Peyer's patch (tissue), 4 donors: ENCODE measurements around the gene ARID1B. TPM values are rescaled to one million over a fixed set of nuclear protein-coding genes. Genes with fewer than 3 reads are reported as not detected.

Experiments
- DNase-seq, 3 donors: peaks; one replicate each; pipeline ENCODE4 v3.0.0-alpha.2; 2017 to 2019
- H3K27ac ChIP-seq, 4 donors: fragments of 200-600 bp; sonication (generic); one replicate each; pipeline ENCODE4 v1.5.1; 2016 to 2019
- H3K27me3 ChIP-seq, 2 donors: fragments of 200-600 bp; sonication (generic); one replicate each; pipeline ENCODE4 v1.5.1; 2019
- H3K36me3 ChIP-seq, 3 donors: fragments of 200-600 bp; sonication (generic); one replicate each; pipeline ENCODE4 v1.5.1; 2016 to 2019
- H3K4me1 ChIP-seq, 4 donors: fragments of 200-600 bp; sonication (generic); one replicate each; pipeline ENCODE4 v1.5.1; 2016 to 2019
- H3K4me3 ChIP-seq, 4 donors: fragments of 200-600 bp; sonication (generic); 1 replicate in 3 of 4; 2 replicates in 1 of 4; pipeline ENCODE4 v1.5.1; 2016 to 2019; ENCODE audit warnings: mild to moderate bottlenecking in 1 of 4
- H3K9me3 ChIP-seq, 4 donors: fragments of 200-600 bp; sonication (generic); one replicate each; pipeline ENCODE4 v1.5.1; 2016 to 2019; ENCODE audit warnings: mild to moderate bottlenecking in 1 of 4
- POLR2A ChIP-seq, 2 donors: fragments of 450-650 bp; IDR thresholded peaks; one replicate each; pipeline ENCODE4 v1.5.1; 2017; ENCODE audit warnings: antibody characterized with exemption in 2 of 2, mild to moderate bottlenecking in 2 of 2, moderate library complexity in 2 of 2
- total RNA-seq, 4 donors: library from RNA; depleted of rRNA; stranded (reverse); fragments of >200 nt; gene quantifications; one replicate each; pipeline ENCODE4 v1.1.0, GENCODE V29; 2016
- TF ChIP-seq, protein P1 (sequence below), 6 experiments: fragments of 450-650 bp in 4 of 6; fragments of 200-600 bp in 2 of 6; sonication (generic) in 1 of 6; IDR thresholded peaks; one replicate each; pipeline ENCODE4 v1.5.1; 2017 to 2019; ENCODE audit warnings: antibody characterized with exemption in 6 of 6, mild to moderate bottlenecking in 3 of 6, moderate library complexity in 1 of 6

ARID1B gene
- total RNA-seq, 4 donors from 2014 or later, result 117 to 174 (median 149) TPM

- H3K4me3 ChIP-seq, result no peak overlapping the region
- no peaks in the 10 kb centered on the region for H3K9me3 ChIP-seq
- H3K27ac ChIP-seq, result no peak overlapping the region
- H3K27me3 ChIP-seq, result no peaks in the 10 kb centered on the region
- H3K4me1 ChIP-seq, result peaks cover 0 to 25% (median 6%) of the 10 kb centered on the region in 4 donors
- TF ChIP-seq, protein P1, sequence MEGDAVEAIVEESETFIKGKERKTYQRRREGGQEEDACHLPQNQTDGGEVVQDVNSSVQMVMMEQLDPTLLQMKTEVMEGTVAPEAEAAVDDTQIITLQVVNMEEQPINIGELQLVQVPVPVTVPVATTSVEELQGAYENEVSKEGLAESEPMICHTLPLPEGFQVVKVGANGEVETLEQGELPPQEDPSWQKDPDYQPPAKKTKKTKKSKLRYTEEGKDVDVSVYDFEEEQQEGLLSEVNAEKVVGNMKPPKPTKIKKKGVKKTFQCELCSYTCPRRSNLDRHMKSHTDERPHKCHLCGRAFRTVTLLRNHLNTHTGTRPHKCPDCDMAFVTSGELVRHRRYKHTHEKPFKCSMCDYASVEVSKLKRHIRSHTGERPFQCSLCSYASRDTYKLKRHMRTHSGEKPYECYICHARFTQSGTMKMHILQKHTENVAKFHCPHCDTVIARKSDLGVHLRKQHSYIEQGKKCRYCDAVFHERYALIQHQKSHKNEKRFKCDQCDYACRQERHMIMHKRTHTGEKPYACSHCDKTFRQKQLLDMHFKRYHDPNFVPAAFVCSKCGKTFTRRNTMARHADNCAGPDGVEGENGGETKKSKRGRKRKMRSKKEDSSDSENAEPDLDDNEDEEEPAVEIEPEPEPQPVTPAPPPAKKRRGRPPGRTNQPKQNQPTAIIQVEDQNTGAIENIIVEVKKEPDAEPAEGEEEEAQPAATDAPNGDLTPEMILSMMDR (IDR thresholded peaks at IDR 0.05), result no peak
- TF ChIP-seq POLR2A (IDR thresholded peaks at IDR 0.05), result no peak
- DNase-seq, result no peak
- peaks cover 0 to 4% (median 0%) of the 10 kb centered on the region in 3 donors for H3K36me3 ChIP-seq
Observed at GRCh38 chr6:156797901-156798735, 20.9 kb downstream of the ARID1B start.

GRCh38 chr6:156801712-156802111 is 24.5 kb downstream of the ARID1B start:
- no peaks in the 10 kb centered on the region for H3K9me3 ChIP-seq
- DNase-seq, result no peak
- peaks cover 0 to 4% (median 0%) of the 10 kb centered on the region in 3 donors for H3K36me3 ChIP-seq
- no peak overlapping the region for H3K4me3 ChIP-seq
- TF ChIP-seq POLR2A (IDR thresholded peaks at IDR 0.05), result no peak
- TF ChIP-seq, protein P1 (IDR thresholded peaks at IDR 0.05), result no peak
- H3K27ac ChIP-seq, result no peak overlapping the region
- H3K27me3 ChIP-seq, result no peaks in the 10 kb centered on the region
- peaks cover 0 to 7% (median 0%) of the 10 kb centered on the region in 4 donors for H3K4me1 ChIP-seq

DNA sequence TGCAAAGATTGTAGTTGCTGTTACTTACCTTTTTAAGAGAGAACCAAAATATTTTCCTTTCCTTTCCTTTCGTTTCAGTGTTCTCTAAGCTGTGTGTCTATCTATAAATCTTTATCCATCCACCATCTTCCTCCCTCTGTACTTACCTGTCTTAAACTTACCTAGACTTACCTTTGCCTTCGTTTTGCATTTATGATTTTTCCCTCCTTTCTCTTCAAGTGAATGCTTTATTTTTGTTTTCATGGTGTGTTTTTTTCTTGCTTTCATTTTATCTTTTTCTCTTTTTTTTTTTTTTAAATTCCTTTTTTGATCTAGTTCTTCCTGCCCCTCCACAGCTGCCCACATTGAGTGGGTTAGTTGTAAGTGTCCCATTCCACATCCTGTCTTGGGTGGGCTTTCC is 26.2 kb downstream of the ARID1B start:
- no peak overlapping the region for H3K27ac ChIP-seq
- no peaks in the 10 kb centered on the region for H3K9me3 ChIP-seq
- peaks cover 0 to 4% (median 1%) of the 10 kb centered on the region in 4 donors for H3K4me1 ChIP-seq
- no peak for DNase-seq
- TF ChIP-seq POLR2A (IDR thresholded peaks at IDR 0.05), result no peak
- TF ChIP-seq, protein P1 (IDR thresholded peaks at IDR 0.05), result no peak
- no peaks in the 10 kb centered on the region for H3K27me3 ChIP-seq
- no peaks in the 10 kb centered on the region for H3K36me3 ChIP-seq
- no peak overlapping the region for H3K4me3 ChIP-seq

DNA sequence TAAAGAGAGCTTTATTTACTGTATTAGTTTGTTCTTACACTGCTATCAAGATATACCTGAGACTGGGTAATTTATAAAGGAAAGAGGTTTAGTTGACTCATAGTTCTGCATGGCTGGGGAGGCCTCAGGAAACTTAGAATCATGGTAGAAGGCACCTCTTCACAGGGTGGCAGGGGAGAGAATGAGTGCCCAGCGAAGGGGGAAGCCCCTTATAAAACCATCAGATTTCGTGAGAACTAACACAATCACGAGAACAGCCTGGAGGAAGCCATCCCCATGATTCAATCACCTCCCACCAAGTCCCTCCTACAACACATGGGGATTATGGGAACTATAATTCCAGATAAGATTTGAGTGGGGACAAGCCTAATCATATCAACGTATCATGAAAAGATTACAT is 27.2 kb downstream of the ARID1B start:
- no peak for DNase-seq
- H3K4me3 ChIP-seq, result no peak overlapping the region
- no peaks in the 10 kb centered on the region for H3K9me3 ChIP-seq
- no peak overlapping the region for H3K27ac ChIP-seq
- H3K27me3 ChIP-seq, result no peaks in the 10 kb centered on the region
- TF ChIP-seq, protein P1 (IDR thresholded peaks at IDR 0.05), result no peak
- no peak for TF ChIP-seq POLR2A (IDR thresholded peaks at IDR 0.05)
- no peaks in the 10 kb centered on the region for H3K36me3 ChIP-seq
- peaks cover 0 to 7% (median 2%) of the 10 kb centered on the region in 4 donors for H3K4me1 ChIP-seq

DNA sequence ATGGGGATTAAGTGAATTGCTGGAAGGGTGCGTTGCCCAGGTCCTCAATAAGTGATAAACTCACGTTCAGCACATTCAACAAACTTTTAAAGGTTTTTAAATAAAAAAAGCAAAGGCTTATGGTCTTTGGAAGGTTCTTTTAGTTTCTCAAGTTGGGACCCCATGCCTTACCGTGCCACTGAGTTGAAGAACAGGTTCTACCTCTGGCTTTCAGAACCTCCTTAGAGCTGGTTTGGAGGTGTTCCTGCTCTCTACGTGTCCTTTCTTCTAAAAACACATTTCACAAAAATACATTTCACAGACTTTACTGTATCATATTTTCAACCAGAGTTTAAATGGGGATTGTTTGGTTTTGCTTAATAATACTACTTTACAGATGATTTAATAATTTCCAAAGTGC is 29.0 kb downstream of the ARID1B start:
- H3K4me1 ChIP-seq, result peaks cover 0 to 15% (median 4%) of the 10 kb centered on the region in 4 donors
- no peak overlapping the region for H3K4me3 ChIP-seq
- H3K27me3 ChIP-seq, result no peaks in the 10 kb centered on the region
- no peak for DNase-seq
- TF ChIP-seq POLR2A (IDR thresholded peaks at IDR 0.05), result no peak
- TF ChIP-seq, protein P1 (IDR thresholded peaks at IDR 0.05), result no peak
- H3K27ac ChIP-seq, result no peak overlapping the region
- no peaks in the 10 kb centered on the region for H3K36me3 ChIP-seq
- H3K9me3 ChIP-seq, result no peaks in the 10 kb centered on the region
